Smooth muscle cell (in vitro differentiated cells): ENCODE data around the gene FAM81A. TPM values are rescaled to one million over a fixed set of nuclear protein-coding genes. Genes with fewer than 3 reads are reported as not detected.

Experiments
- DNase-seq: peaks from one replicate; lab custom pipeline; 2025; ENCODE audit not compliant: unreplicated experiment; lab: John Stamatoyannopoulos, UW
- H2AFZ ChIP-seq: fragments of 200-600 bp; sonication (generic); 2 replicates; pipeline ENCODE4 v1.6.0; 2016; ENCODE audit warnings: antibody characterized with exemption, low read depth, mild to moderate bottlenecking
- H3F3A ChIP-seq: fragments of 200-600 bp; sonication (generic); 2 replicates; pipeline ENCODE4 v1.6.0; 2017; ENCODE audit warnings: antibody characterized with exemption, low read depth
- H3K27ac ChIP-seq: fragments of 200-600 bp; sonication (generic); 2 replicates; pipeline ENCODE4 v1.5.1; 2016; ENCODE audit warnings: low read depth, mild to moderate bottlenecking
- H3K27me3 ChIP-seq: fragments of 200-600 bp; sonication (generic); 2 replicates; pipeline ENCODE4 v1.6.1; 2016; ENCODE audit warnings: low read depth, mild to moderate bottlenecking
- H3K36me3 ChIP-seq: fragments of 200-600 bp; sonication (generic); 2 replicates; pipeline ENCODE4 v1.5.1; 2016; ENCODE audit warnings: low read depth
- H3K4me1 ChIP-seq: fragments of 200-600 bp; sonication (generic); 2 replicates; pipeline ENCODE4 v1.5.1; 2016; ENCODE audit warnings: low read depth
- H3K4me2 ChIP-seq: fragments of 200-600 bp; sonication (generic); 2 replicates; pipeline ENCODE4 v1.6.0; 2016; ENCODE audit warnings: mild to moderate bottlenecking
- H3K4me3 ChIP-seq: fragments of 200-600 bp; sonication (generic); 2 replicates; pipeline ENCODE4 v1.5.1; 2016; ENCODE audit warnings: mild to moderate bottlenecking
- H3K79me2 ChIP-seq: fragments of 200-600 bp; sonication (generic); 2 replicates; pipeline ENCODE4 v1.6.0; 2016; ENCODE audit warnings: low read depth, mild to moderate bottlenecking
- H3K9ac ChIP-seq: fragments of 200-600 bp; sonication (generic); 2 replicates; pipeline ENCODE4 v1.6.0; 2016; ENCODE audit warnings: low read depth
- H3K9me3 ChIP-seq: fragments of 200-600 bp; sonication (generic); replicated peaks from 2 replicates; pipeline ENCODE4 v1.5.1; 2016; ENCODE audit warnings: low read depth
- H4K20me1 ChIP-seq: fragments of 200-600 bp; sonication (generic); 2 replicates; pipeline ENCODE4 v1.6.0; 2016; ENCODE audit warnings: low read depth
- CTCF ChIP-seq: fragments of 200-600 bp; sonication (generic); IDR thresholded peaks from 2 replicates; pipeline ENCODE4 v1.5.1; 2017; ENCODE audit warnings: borderline replicate concordance, mild to moderate bottlenecking, antibody characterized with exemption; ENCODE audit not compliant: insufficient read depth, poor library complexity, severe bottlenecking
- WGBS: methylation state at CpG from one replicate; pipeline ENCODE4 v1.1.7; 2016; ENCODE audit warnings: low lambda C conversion rate; 5-methylcytosine and 5-hydroxymethylcytosine counted together
- polyA plus RNA-seq: library from polyadenylated mRNA; unstranded; fragments of >200 nt; fragmentation: Nextera tagmentation; extraction: Ambion mirVana; gene quantifications from 2 replicates; pipeline ENCODE4 v1.2.1, GENCODE V29; 2016
- total RNA-seq: library from RNA; depleted of rRNA; stranded (reverse); fragments of >200 nt; gene quantifications from 2 replicates; pipeline ENCODE4 v1.2.3, GENCODE V29; 2014

Gene FAM81A
- total and polyA plus RNA-seq, 2 experiments from 2014 or later = 0.04 to 1.8 TPM

GRCh38 chr15:59562448-59563186 lies 124.6 kb downstream of the FAM81A start:
- Histone ChIP-seq H3K4me1 (no peaks in the 10 kb centered on the region), H3F3A (no peaks in the 10 kb centered on the region), H2AFZ (no peak overlapping the region), H3K4me3 (no peak overlapping the region), H3K27me3 (no peaks in the 10 kb centered on the region), H3K36me3 (no peaks in the 10 kb centered on the region), H3K79me2 (no peaks in the 10 kb centered on the region), H3K4me2 (no peak overlapping the region), H3K27ac (no peak overlapping the region), H3K9me3 (no peaks in the 10 kb centered on the region), H4K20me1 (no peaks in the 10 kb centered on the region), H3K9ac (no peak overlapping the region)
- 92% methylated on average over 2 of the region's 2 CpGs for WGBS
- DNase-seq = no peak
- TF ChIP-seq CTCF = no peak

- no peaks in the 10 kb centered on the region for H3K36me3 ChIP-seq
- no peak for TF ChIP-seq CTCF
- H3K9me3 ChIP-seq = no peaks in the 10 kb centered on the region
- H4K20me1 ChIP-seq = no peaks in the 10 kb centered on the region
- H3K27me3 ChIP-seq = no peaks in the 10 kb centered on the region
- H3K4me1 ChIP-seq = no peaks in the 10 kb centered on the region
- H3F3A ChIP-seq = no peaks in the 10 kb centered on the region
- no peak overlapping the region for H3K4me2 ChIP-seq
- WGBS = 83% methylated on average over 4 of the region's 4 CpGs
- DNase-seq = no peak
- no peak overlapping the region for H3K9ac ChIP-seq
- H2AFZ ChIP-seq = no peak overlapping the region
- H3K4me3 ChIP-seq = no peak overlapping the region
- no peaks in the 10 kb centered on the region for H3K79me2 ChIP-seq
- H3K27ac ChIP-seq = no peak overlapping the region
These were observed 127.3 kb downstream of the FAM81A start for GRCh38 chr15:59565299-59565698.

GRCh38 chr15:59567324-59567723 lies 129.3 kb downstream of the FAM81A start:
- Histone ChIP-seq H3K27me3 (no peaks in the 10 kb centered on the region), H2AFZ (no peak overlapping the region), H3K4me1 (no peaks in the 10 kb centered on the region), H3F3A (no peaks in the 10 kb centered on the region), H3K9me3 (no peaks in the 10 kb centered on the region), H3K79me2 (no peaks in the 10 kb centered on the region), H3K4me2 (no peak overlapping the region), H3K9ac (no peak overlapping the region), H3K27ac (no peak overlapping the region), H3K4me3 (no peak overlapping the region), H4K20me1 (no peaks in the 10 kb centered on the region), H3K36me3 (no peaks in the 10 kb centered on the region)
- TF ChIP-seq CTCF = no peak
- no peak for DNase-seq
- WGBS = 94% methylated on average over 1 of the region's 1 CpG

- Histone ChIP-seq H3K27ac (no peak overlapping the region), H3K4me1 (no peaks in the 10 kb centered on the region), H2AFZ (no peak overlapping the region), H3K27me3 (no peaks in the 10 kb centered on the region), H3K4me2 (no peak overlapping the region), H3K36me3 (no peaks in the 10 kb centered on the region), H3K9me3 (no peaks in the 10 kb centered on the region), H3K79me2 (no peaks in the 10 kb centered on the region), H3K4me3 (no peak overlapping the region), H3F3A (no peaks in the 10 kb centered on the region), H3K9ac (no peak overlapping the region), H4K20me1 (no peaks in the 10 kb centered on the region)
- no peak for TF ChIP-seq CTCF
- no peak for DNase-seq
- WGBS = 95% methylated on average over 8 of the region's 8 CpGs
These were observed 131.5 kb downstream of the FAM81A start for GRCh38 chr15:59569477-59569876.
